ENCODE results near the gene CNOT10. TPM values are rescaled to one million over a fixed set of nuclear protein-coding genes. Genes with fewer than 3 reads are reported as not detected.
"Not testable (repeated sequence)": the region's sequence is repeated elsewhere in the genome, so short reads cannot be mapped to it uniquely, and the experiment has no call there.

The CNOT10 gene
- polyA plus RNA-seq, 1 donor (not counting 4 experiments of a cell fraction or from before 2014, with no cell fraction given) = 24.2 TPM

DNA sequence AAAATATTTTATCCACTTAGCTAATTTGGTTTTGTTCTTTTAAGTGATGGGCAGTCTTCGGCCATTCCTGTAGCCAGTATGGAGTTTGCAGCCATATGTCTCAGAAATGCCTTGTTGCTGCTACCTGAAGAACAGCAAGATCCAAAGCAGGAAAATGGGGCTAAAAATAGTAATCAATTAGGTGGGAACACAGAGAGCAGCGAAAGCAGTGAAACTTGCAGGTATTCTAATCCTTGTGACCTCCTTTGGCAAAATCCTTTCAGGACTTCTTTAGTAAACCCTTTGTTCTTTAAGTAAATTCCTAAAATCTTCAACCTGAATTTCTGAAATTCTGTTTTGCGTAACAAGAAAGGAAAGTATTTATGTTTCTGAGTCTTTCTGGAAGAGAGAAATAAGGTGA, 49.8 kb downstream of the CNOT10 start:
- Histone ChIP-seq H3K27me3 (ENCODE audit: control insufficient read depth, extremely low read depth, insufficient read depth, low read length) (no peaks in the 10 kb centered on the region), H3K9me1 (ENCODE audit: control insufficient read depth, extremely low read depth, insufficient read depth, low read length) (no peaks in the 10 kb centered on the region), H3K79me2 (ENCODE audit: control insufficient read depth, insufficient read depth, low read length) (no peaks in the 10 kb centered on the region), H3K27ac (ENCODE audit: control insufficient read depth, insufficient read depth, low read length) (no peak overlapping the region), H3K4me2 (ENCODE audit: control insufficient read depth, extremely low read depth, insufficient read depth, low read depth, low read length) (no peak overlapping the region), H2AFZ (ENCODE audit: control insufficient read depth, low read length) (no peak overlapping the region), H3K9ac (ENCODE audit: control insufficient read depth, extremely low read depth, insufficient read depth, low read length) (no peak overlapping the region), H3K4me3 (ENCODE audit: control insufficient read depth in 2 of 3, extremely low read depth in 1 of 3, insufficient read depth in 2 of 3, low read depth in 1 of 3, low read length in 3 of 3) (no peak overlapping the region), H3K4me1 (ENCODE audit: control insufficient read depth, extremely low read depth, insufficient read depth, low read length) (no peaks in the 10 kb centered on the region), H3K36me3 (ENCODE audit: control insufficient read depth in 2 of 2, extremely low read depth in 1 of 2, insufficient read depth in 2 of 2, low read length in 2 of 2) (no peaks in the 10 kb centered on the region), H3K9me3 (ENCODE audit: control insufficient read depth, low read depth, low read length) (no peaks in the 10 kb centered on the region), H4K20me1 (ENCODE audit: control insufficient read depth, extremely low read depth, insufficient read depth, low read length) (no peaks in the 10 kb centered on the region)
- FAIRE-seq (no peak), DNase-seq (ENCODE audit: low read depth, low spot score) (no peak)
- TF ChIP-seq EZH2 (IDR thresholded peaks at IDR 0.05; ENCODE audit: low read length) (no peak), CTCF (optimal IDR thresholded peaks at IDR 0.05 in 1 of 3, IDR thresholded peaks at IDR 0.05 in 1 of 3, conservative IDR thresholded peaks at IDR 0.05 in 1 of 3; ENCODE audit: extremely low read depth in 1 of 3, insufficient read depth in 2 of 3, low read length in 3 of 3) (no peak)
- dilution Hi-C loops (cut with MboI; ENCODE audit: extremely low pct_ligation_motif_present, low sequenced_read_pairs) = no loop called here

GRCh38 chr3:32743470-32743869, 58.5 kb downstream of the CNOT10 start:
- H3K9me1 ChIP-seq (ENCODE audit: control insufficient read depth, extremely low read depth, insufficient read depth, low read length); H3K4me3 ChIP-seq (ENCODE audit: control insufficient read depth in 2 of 3, extremely low read depth in 1 of 3, insufficient read depth in 2 of 3, low read depth in 1 of 3, low read length in 3 of 3); FAIRE-seq; DNase-seq (ENCODE audit: low read depth, low spot score); H3K36me3 ChIP-seq (ENCODE audit: control insufficient read depth in 2 of 2, extremely low read depth in 1 of 2, insufficient read depth in 2 of 2, low read length in 2 of 2); H3K4me1 ChIP-seq (ENCODE audit: control insufficient read depth, extremely low read depth, insufficient read depth, low read length); H3K27me3 ChIP-seq (ENCODE audit: control insufficient read depth, extremely low read depth, insufficient read depth, low read length); H3K4me2 ChIP-seq (ENCODE audit: control insufficient read depth, extremely low read depth, insufficient read depth, low read depth, low read length); dilution Hi-C loops (cut with MboI; ENCODE audit: extremely low pct_ligation_motif_present, low sequenced_read_pairs); H3K9me3 ChIP-seq (ENCODE audit: control insufficient read depth, low read depth, low read length); H4K20me1 ChIP-seq (ENCODE audit: control insufficient read depth, extremely low read depth, insufficient read depth, low read length); H2AFZ ChIP-seq (ENCODE audit: control insufficient read depth, low read length); H3K9ac ChIP-seq (ENCODE audit: control insufficient read depth, extremely low read depth, insufficient read depth, low read length); H3K79me2 ChIP-seq (ENCODE audit: control insufficient read depth, insufficient read depth, low read length); H3K27ac ChIP-seq (ENCODE audit: control insufficient read depth, insufficient read depth, low read length): not testable (repeated sequence)

DNA sequence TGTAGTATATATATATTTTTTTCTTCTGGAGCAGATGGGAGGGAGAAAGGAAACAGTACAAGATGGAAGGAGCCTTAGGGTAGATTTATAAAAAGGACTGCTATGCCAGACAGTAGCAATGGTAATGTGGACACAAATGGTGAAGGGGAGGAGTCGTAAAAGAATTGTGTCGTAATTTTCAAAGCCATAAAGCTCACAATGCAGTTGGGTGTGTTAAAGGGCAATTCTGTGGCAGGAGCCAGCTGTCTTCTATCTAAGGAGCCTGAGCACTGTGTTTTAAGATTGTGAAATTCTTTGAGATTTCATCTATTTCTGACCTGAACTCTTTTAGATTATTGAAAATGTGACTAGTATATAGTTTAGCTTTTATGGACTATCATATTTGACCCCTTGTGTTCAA, 58.9 kb downstream of the CNOT10 start:
- H4K20me1 ChIP-seq (ENCODE audit: control insufficient read depth, extremely low read depth, insufficient read depth, low read length) = no peaks in the 10 kb centered on the region
- H3K9me1 ChIP-seq (ENCODE audit: control insufficient read depth, extremely low read depth, insufficient read depth, low read length) = no peaks in the 10 kb centered on the region
- no peak overlapping the region for H3K9ac ChIP-seq (ENCODE audit: control insufficient read depth, extremely low read depth, insufficient read depth, low read length)
- no peaks in the 10 kb centered on the region for H3K4me1 ChIP-seq (ENCODE audit: control insufficient read depth, extremely low read depth, insufficient read depth, low read length)
- dilution Hi-C loops (cut with MboI; ENCODE audit: extremely low pct_ligation_motif_present, low sequenced_read_pairs) = no loop called here
- no peak overlapping the region for H2AFZ ChIP-seq (ENCODE audit: control insufficient read depth, low read length)
- H3K79me2 ChIP-seq (ENCODE audit: control insufficient read depth, insufficient read depth, low read length) = no peaks in the 10 kb centered on the region
- H3K9me3 ChIP-seq (ENCODE audit: control insufficient read depth, low read depth, low read length) = no peaks in the 10 kb centered on the region
- no peak overlapping the region for H3K4me2 ChIP-seq (ENCODE audit: control insufficient read depth, extremely low read depth, insufficient read depth, low read depth, low read length)
- H3K4me3 ChIP-seq (ENCODE audit: control insufficient read depth in 2 of 3, extremely low read depth in 1 of 3, insufficient read depth in 2 of 3, low read depth in 1 of 3, low read length in 3 of 3) = no peak overlapping the region
- peaks cover 0 to 2% of the 10 kb centered on the region in 2 experiments for H3K36me3 ChIP-seq (ENCODE audit: control insufficient read depth in 2 of 2, extremely low read depth in 1 of 2, insufficient read depth in 2 of 2, low read length in 2 of 2)
- H3K27ac ChIP-seq (ENCODE audit: control insufficient read depth, insufficient read depth, low read length) = no peak overlapping the region
- no peak for DNase-seq (ENCODE audit: low read depth, low spot score)
- no peak for FAIRE-seq
- TF ChIP-seq CTCF (optimal IDR thresholded peaks at IDR 0.05 in 1 of 3, IDR thresholded peaks at IDR 0.05 in 1 of 3, conservative IDR thresholded peaks at IDR 0.05 in 1 of 3; ENCODE audit: extremely low read depth in 1 of 3, insufficient read depth in 2 of 3, low read length in 3 of 3) (no peak), EZH2 (IDR thresholded peaks at IDR 0.05; ENCODE audit: low read length) (no peak)
- no peaks in the 10 kb centered on the region for H3K27me3 ChIP-seq (ENCODE audit: control insufficient read depth, extremely low read depth, insufficient read depth, low read length)

Measured in keratinocyte (primary cell).